Heart right ventricle (tissue), 16 donors: ENCODE measurements around the gene CCL7. TPM values are rescaled to one million over a fixed set of nuclear protein-coding genes. Genes with fewer than 3 reads are reported as not detected.
"Not testable (repeated sequence)": the region's sequence is repeated elsewhere in the genome, so short reads cannot be mapped to it uniquely, and the experiment has no call there.

Experiments
- ATAC-seq, 8 donors: fragments of 200-7000 bp; cut with Tn5 transposase; one replicate each; pipeline ENCODE4 v1.9.1; 2020; ENCODE audit warnings: mild to moderate bottlenecking in 8 of 8, moderate library complexity in 8 of 8, moderate number of reproducible peaks in 1 of 8
- DNase-seq, 2 donors: peaks; one replicate each; pipeline ENCODE4 v3.0.0-alpha.2; 2020
- H3K27ac ChIP-seq, 10 donors: fragments of 200-600 bp; sonication (generic) in 2 of 10; one replicate each; pipeline versions ENCODE4 v1.5.0 to v1.8.0; 2020 to 2022; ENCODE audit warnings: mild to moderate bottlenecking in 3 of 10
- H3K27me3 ChIP-seq, 7 donors: fragments of 200-600 bp; one replicate each; pipeline ENCODE4 v1.8.0; 2021 to 2022; ENCODE audit warnings: mild to moderate bottlenecking in 2 of 7
- H3K36me3 ChIP-seq, 9 donors: fragments of 200-600 bp; sonication (generic) in 1 of 9; one replicate each; pipeline versions ENCODE4 v1.5.0 to v1.8.0; 2020 to 2022; ENCODE audit warnings: mild to moderate bottlenecking in 2 of 9
- H3K4me1 ChIP-seq, 9 donors: fragments of 200-600 bp; sonication (generic) in 1 of 9; one replicate each; pipeline versions ENCODE4 v1.5.0 to v1.8.0; 2020 to 2022; ENCODE audit warnings: mild to moderate bottlenecking in 4 of 9
- H3K4me3 ChIP-seq, 10 donors: fragments of 200-600 bp; sonication (generic) in 2 of 10; one replicate each; pipeline versions ENCODE4 v1.5.0 to v1.8.0; 2020 to 2022; ENCODE audit warnings: mild to moderate bottlenecking in 7 of 10, moderate library complexity in 2 of 10
- H3K9me3 ChIP-seq, 11 donors: fragments of 200-600 bp in 10 of 11; sonication (generic) in 2 of 11; one replicate each; pipeline versions ENCODE4 v1.5.0 to v1.8.0; 2013 to 2022; ENCODE audit warnings: mild to moderate bottlenecking in 2 of 11, control low read depth in 1 of 11, moderate library complexity in 1 of 11
- WGBS, 2 donors: extraction: QIAGEN DNeasy Blood & Tissue Kit; methylation state at CpG; one replicate each; pipeline ENCODE4 v1.1.7; 2013; ENCODE audit warnings: inconsistent platforms in 1 of 2; 5-methylcytosine and 5-hydroxymethylcytosine counted together
- intact Hi-C, 10 donors: fragments of 100-400 bp; cut with DNase I; formaldehyde crosslinking; loops; one replicate each; pipeline versions ENCODE4 v1.11.1 to v1.14.2; 2022
- polyA plus RNA-seq, 2 donors: library from polyadenylated mRNA; stranded (reverse); fragments of 200-250 nt; gene quantifications; one replicate each; pipeline ENCODE4 v1.2.3, GENCODE V29; 2013
- total RNA-seq, 10 donors: library from RNA; stranded (reverse); fragmentation: NEBNext Ultra II Directional in 3 of 10; extraction: Animal tissue kit (Norgen Biotek cat#: 25700) in 3 of 10; gene quantifications; one replicate each; pipeline versions ENCODE4 v1.2.1 to v1.2.4, GENCODE V29; 2021 to 2023
- TF ChIP-seq, protein P1 (sequence below), 9 donors: fragments of 200-600 bp; sonication (generic) in 2 of 9; IDR thresholded peaks; one replicate each; pipeline versions ENCODE4 v1.5.0 to v1.8.0; 2021 to 2022; ENCODE audit warnings: antibody characterized with exemption in 9 of 9, mild to moderate bottlenecking in 5 of 9, moderate library complexity in 1 of 9
- donor health status: Arrhythmogenic right ventricular cardiomyopathy.
- donor health status: ischemic (EF 13 %, LVEDD 7.1; RV severe dilation, severe dysfunction).
- donor health status: healthy with polysubstance abuse.
- donor health status: DM: no; HTN: yes; CAD: no.
- donor health status: DM: no; HTN: no; CAD: no.
- donor health status: ischemic (EF 25% LVEDD 6.9; RV normal size, moderate dysfunction).
- donor health status: ischemic (EF 25% LVEDD 5.7; RV mildly dilated, moderate dysfunction).
- donor health status: healthy.
- donor health status: DM: yes; HTN: yes; CAD: no.
- donor health status: Ischemic cardiomyopathy.
- donor health status: ischemic (EF 35%, LVEDD 5.7; RV mildly dilated, moderate dysfunction).
- donor health status: nonischemic (EF 11% LVEDD 7.7; RV severe dilation, severe dysfunction).
- donor health status: DM: yes; HTN: yes; CAD: no.
- donor health status: PGD.
- donor health status: ischemic (EF 29% LVEDD 5.4; RV normal size, mild dysfunction).
- donor health status: nonischemic (EF 23%, LVEDD 6.1; RV moderate dilation, normal function).

CCL7 gene
- total and polyA plus RNA-seq, 12 donors = 0.29 to 0.65 TPM; not detected in 10

DNA sequence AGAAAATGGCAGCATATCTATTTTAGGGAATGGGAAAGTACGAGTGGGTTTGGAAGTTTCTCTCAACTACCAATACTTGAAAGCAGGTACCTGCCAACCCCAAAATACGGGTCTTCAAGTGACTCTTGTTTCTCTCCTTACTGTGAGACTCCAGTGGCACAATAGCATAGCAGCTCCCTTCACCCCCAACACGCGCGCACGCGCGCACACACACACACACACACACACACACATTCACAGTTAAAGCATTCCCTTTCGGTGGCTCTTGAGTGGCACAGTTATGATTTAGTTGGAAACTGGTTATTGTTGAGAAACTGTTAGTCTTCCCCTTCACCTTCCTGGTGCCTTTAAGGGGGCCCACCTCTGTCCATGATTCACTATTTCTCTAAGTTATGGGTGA, 45.0 kb upstream of the CCL7 start:
- H3K4me3 ChIP-seq = no peak overlapping the region
- DNase-seq (no peak), ATAC-seq (no peak)
- no peaks in the 10 kb centered on the region for H3K36me3 ChIP-seq
- H3K27ac ChIP-seq = no peak overlapping the region
- H3K9me3 ChIP-seq = peaks cover 0 to 15% (median 0%) of the 10 kb centered on the region in 11 donors
- peaks cover 0 to 3% (median 0%) of the 10 kb centered on the region in 7 donors for H3K27me3 ChIP-seq
- TF ChIP-seq, protein P1, sequence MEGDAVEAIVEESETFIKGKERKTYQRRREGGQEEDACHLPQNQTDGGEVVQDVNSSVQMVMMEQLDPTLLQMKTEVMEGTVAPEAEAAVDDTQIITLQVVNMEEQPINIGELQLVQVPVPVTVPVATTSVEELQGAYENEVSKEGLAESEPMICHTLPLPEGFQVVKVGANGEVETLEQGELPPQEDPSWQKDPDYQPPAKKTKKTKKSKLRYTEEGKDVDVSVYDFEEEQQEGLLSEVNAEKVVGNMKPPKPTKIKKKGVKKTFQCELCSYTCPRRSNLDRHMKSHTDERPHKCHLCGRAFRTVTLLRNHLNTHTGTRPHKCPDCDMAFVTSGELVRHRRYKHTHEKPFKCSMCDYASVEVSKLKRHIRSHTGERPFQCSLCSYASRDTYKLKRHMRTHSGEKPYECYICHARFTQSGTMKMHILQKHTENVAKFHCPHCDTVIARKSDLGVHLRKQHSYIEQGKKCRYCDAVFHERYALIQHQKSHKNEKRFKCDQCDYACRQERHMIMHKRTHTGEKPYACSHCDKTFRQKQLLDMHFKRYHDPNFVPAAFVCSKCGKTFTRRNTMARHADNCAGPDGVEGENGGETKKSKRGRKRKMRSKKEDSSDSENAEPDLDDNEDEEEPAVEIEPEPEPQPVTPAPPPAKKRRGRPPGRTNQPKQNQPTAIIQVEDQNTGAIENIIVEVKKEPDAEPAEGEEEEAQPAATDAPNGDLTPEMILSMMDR (IDR thresholded peaks at IDR 0.05) = no peak
- H3K4me1 ChIP-seq = peaks cover 0 to 36% (median 0%) of the 10 kb centered on the region in 9 donors
- WGBS, 2 donors = 85 to 91% methylated on average over 9 of the region's 9 CpGs
- intact Hi-C loops = no loop called here

DNA sequence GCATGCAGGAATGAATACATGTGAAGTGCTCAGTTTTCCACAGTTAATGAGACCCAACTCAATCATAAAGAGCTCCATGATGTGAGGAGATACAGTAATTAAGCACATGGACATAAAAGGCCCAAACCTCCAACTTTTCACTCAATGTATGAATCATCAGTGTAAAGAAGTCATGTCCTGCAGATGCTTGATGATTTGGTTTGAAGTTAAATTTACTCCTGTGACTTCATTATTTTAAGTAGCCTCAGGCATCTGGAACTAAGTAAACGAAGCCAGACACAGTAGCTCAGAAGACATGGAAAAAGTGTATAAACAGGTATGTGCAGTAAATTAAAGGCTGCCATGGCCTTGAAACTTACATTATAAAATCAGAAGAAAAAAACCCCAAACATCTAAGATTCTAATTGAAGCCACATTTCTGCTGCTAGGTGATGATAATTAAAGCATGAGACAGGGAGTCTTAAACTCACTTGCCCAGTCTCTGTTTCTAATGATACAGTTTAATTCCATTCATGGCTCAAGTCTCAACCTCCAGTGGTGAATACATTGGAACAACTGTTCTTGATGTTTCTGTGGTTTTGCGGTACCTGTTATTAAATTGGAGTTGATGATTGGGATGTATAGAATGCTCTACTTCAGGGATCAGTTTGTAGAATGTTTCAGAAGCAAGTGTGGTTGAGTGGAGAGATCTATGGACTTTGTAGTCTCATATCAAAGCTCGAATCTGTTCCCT, 43.8 kb upstream of the CCL7 start:
- H3K27ac ChIP-seq = no peak overlapping the region
- peaks cover 0 to 24% (median 0%) of the 10 kb centered on the region in 9 donors for H3K4me1 ChIP-seq
- WGBS, 2 donors = 84 to 87% methylated on average over 3 of the region's 3 CpGs
- H3K4me3 ChIP-seq = no peak overlapping the region
- ATAC-seq (no peak), DNase-seq (no peak)
- peaks cover 0 to 3% (median 0%) of the 10 kb centered on the region in 7 donors for H3K27me3 ChIP-seq
- intact Hi-C loops = no loop called here
- TF ChIP-seq, protein P1 (IDR thresholded peaks at IDR 0.05) = no peak
- peaks cover 0 to 23% (median 4%) of the 10 kb centered on the region in 11 donors for H3K9me3 ChIP-seq
- H3K36me3 ChIP-seq = no peaks in the 10 kb centered on the region

DNA sequence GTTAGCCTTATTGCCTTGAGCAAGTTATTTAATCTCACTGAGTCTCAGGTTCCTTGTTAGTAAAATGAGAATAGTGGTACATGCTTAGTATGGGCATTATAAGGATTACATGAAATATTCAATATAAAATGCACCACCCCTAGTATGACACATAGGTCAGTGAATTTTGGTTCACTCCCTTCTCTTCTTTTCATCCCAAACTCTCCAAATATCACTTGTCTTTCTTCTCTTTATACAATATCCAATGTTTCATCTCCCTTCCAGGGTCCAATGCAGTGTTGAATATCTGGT, 43.3 kb upstream of the CCL7 start:
- no peaks in the 10 kb centered on the region for H3K36me3 ChIP-seq
- H3K4me3 ChIP-seq = no peak overlapping the region
- H3K4me1 ChIP-seq = peaks cover 0 to 19% (median 0%) of the 10 kb centered on the region in 9 donors
- ATAC-seq (no peak), DNase-seq (no peak)
- intact Hi-C loops = no loop called here
- no peak overlapping the region for H3K27ac ChIP-seq
- TF ChIP-seq, protein P1 (IDR thresholded peaks at IDR 0.05) = no peak
- H3K27me3 ChIP-seq = peaks cover 0 to 3% (median 0%) of the 10 kb centered on the region in 7 donors
- H3K9me3 ChIP-seq = peaks cover 0 to 23% (median 4%) of the 10 kb centered on the region in 11 donors

DNA sequence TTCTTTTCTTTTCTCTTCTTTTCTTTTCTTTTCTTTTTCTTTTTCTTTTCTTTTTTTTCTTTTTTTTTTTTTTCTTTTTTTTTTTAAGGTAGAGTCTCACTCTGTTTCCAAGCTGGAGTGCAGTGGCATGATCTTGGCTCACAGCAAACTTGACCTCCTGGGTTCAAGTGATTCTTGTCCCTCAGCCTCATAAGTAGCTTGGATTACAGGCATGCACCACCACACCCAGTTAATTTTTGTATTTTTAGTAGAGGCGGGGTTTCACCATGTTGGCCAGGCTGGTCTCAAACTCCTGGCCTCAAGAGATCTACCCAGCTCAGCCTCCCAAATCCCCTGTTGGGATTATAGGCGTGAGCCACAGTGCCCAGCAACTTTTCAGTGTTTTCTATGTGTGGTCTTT, 42.7 kb upstream of the CCL7 start:
- H3K4me3 ChIP-seq, intact Hi-C loops, DNase-seq: not testable (repeated sequence)

DNA sequence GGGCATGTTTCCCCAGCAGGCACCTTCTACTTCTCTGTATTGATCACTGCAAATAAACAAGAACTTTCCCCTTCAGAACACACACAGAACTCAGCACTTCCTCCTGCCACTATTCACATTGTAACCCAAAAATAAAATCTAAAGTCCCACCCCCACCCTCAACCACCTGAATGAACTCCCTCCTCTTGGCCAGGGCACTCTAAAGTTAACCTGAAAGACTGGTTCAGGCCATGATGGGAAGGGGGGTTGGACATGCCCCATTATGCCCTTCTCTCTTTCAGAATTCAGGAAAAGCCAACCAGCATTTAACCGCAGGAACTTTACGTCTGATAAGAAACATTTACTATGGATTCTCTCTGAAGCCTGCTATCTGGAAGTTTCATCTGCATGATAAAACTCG, 42.3 kb upstream of the CCL7 start:
- Histone ChIP-seq H3K27me3 (peaks cover 0 to 3% (median 0%) of the 10 kb centered on the region in 7 donors), H3K4me3 (no peak overlapping the region), H3K27ac (no peak overlapping the region), H3K36me3 (no peaks in the 10 kb centered on the region), H3K9me3 (peaks cover 0 to 23% (median 4%) of the 10 kb centered on the region in 11 donors), H3K4me1 (peaks cover 0 to 10% (median 0%) of the 10 kb centered on the region in 9 donors)
- TF ChIP-seq, protein P1 (IDR thresholded peaks at IDR 0.05) = no peak
- WGBS, 2 donors = 67 to 79% methylated on average over 3 of the region's 3 CpGs
- ATAC-seq = no peak
- intact Hi-C loops = no loop called here
- DNase-seq = no peak

More for the DNA sequence above, 42.7 kb upstream of the CCL7 start:
- peaks cover 0 to 23% (median 4%) of the 10 kb centered on the region in 11 donors for H3K9me3 ChIP-seq
- ATAC-seq, H3K27ac ChIP-seq, H3K27me3 ChIP-seq, H3K36me3 ChIP-seq: not testable (repeated sequence)
- H3K4me1 ChIP-seq = peaks cover 0 to 13% (median 0%) of the 10 kb centered on the region in 9 donors
- 88 to 92% methylated on average over 2 of the region's 2 CpGs for WGBS, 2 donors
